HepG2 (cell line): ENCODE data around the gene ARHGEF16. TPM values are rescaled to one million over a fixed set of nuclear protein-coding genes. Genes with fewer than 3 reads are reported as not detected.

Source experiments
- ATAC-seq: fragments of 200-7000 bp; cut with Tn5 transposase; 3 replicates; pipeline ENCODE4 v1.9.1; 2020; ENCODE audit warnings: mild to moderate bottlenecking, moderate library complexity
- BruUV-seq: library from RNA; stranded (reverse); fragments of 400-500 nt; replicated peaks from 2 replicates; lab custom pipeline; 2021; lab: Mats Ljungman, UMichigan
- CTCF ChIA-PET: fragments of 300-600 bp; formaldehyde crosslinking; extraction: SDS; loops from one replicate; lab custom pipeline; 2021; ENCODE audit warnings: low total read pairs, inconsistent platforms, low intra/inter-chr PET ratio; lab: Yijun Ruan, JAX
- POLR2A ChIA-PET: fragments of 350-600 bp; sonication (Branson Sonifier 250); formaldehyde crosslinking; loops from one replicate; lab custom pipeline; 2020; ENCODE audit warnings: antibody characterized with exemption, inconsistent platforms; lab: Yijun Ruan, JAX
- DNase-seq: peaks from one replicate; pipeline ENCODE4 v3.0.0-alpha.2; 2015; ENCODE audit warnings: low spot score
- FAIRE-seq: peaks from 3 replicates; lab custom pipeline; 2011; peaks lifted over from hg19 to GRCh38; lab: Jason Lieb, UNC
- H2AFZ ChIP-seq: one replicate; pipeline ENCODE4 v1.6.1; 2011; ENCODE audit warnings: low read length, inconsistent platforms
- H3K27ac ChIP-seq: fragments of 300-600 bp; 3 replicates; pipeline ENCODE4 v1.8.0; 2011; ENCODE audit warnings: mixed run types, mild to moderate bottlenecking, mixed read lengths, low read length, inconsistent platforms; ENCODE audit not compliant: insufficient read depth; ENCODE audit errors: extremely low read length
- H3K27me3 ChIP-seq, 2 experiments: fragments of 200-600 bp in 1 of 2; 2 replicates in 1 of 2; 3 replicates in 1 of 2; pipeline versions ENCODE4 v1.6.0 to v1.8.0; 2011; ENCODE audit warnings: low read length in 2 of 2, mild to moderate bottlenecking in 2 of 2, moderate library complexity in 2 of 2, inconsistent platforms in 1 of 2; ENCODE audit not compliant: insufficient read depth in 2 of 2, control insufficient read depth in 1 of 2
- H3K36me3 ChIP-seq, 2 experiments: fragments of 200-600 bp in 1 of 2; replicated peaks in 1 of 2; 2 replicates in 1 of 2; 3 replicates in 1 of 2; pipeline versions ENCODE4 v1.5.1 to v1.8.0; 2011; ENCODE audit warnings: low read length in 2 of 2, inconsistent platforms in 1 of 2; ENCODE audit not compliant: insufficient read depth in 2 of 2, control insufficient read depth in 1 of 2
- H3K4me1 ChIP-seq: 2 replicates; pipeline ENCODE4 v1.5.1; 2012; ENCODE audit warnings: low read length, inconsistent platforms; ENCODE audit not compliant: insufficient read depth
- H3K4me2 ChIP-seq: 2 replicates; pipeline ENCODE4 v1.6.0; 2011; ENCODE audit warnings: low read depth, low read length, inconsistent platforms
- H3K4me3 ChIP-seq, 3 experiments: fragments of 200-600 bp in 1 of 3; sonication (generic), shearing (Covaris generic) in 1 of 3; replicated peaks in 1 of 3; 2 replicates each; pipeline ENCODE4 v1.5.1; 2011 to 2016; ENCODE audit warnings: low read length in 3 of 3, inconsistent platforms in 2 of 3, low read depth in 2 of 3, mild to moderate bottlenecking in 2 of 3, control low read depth in 1 of 3, mixed read lengths in 1 of 3; ENCODE audit not compliant: insufficient read depth in 1 of 3
- H3K79me2 ChIP-seq: one replicate; pipeline ENCODE4 v1.6.1; 2011; ENCODE audit warnings: low read length, inconsistent platforms; ENCODE audit not compliant: insufficient read depth
- H3K9ac ChIP-seq: 2 replicates; pipeline ENCODE4 v1.6.0; 2011; ENCODE audit warnings: mild to moderate bottlenecking, low read depth, low read length, inconsistent platforms; ENCODE audit not compliant: insufficient read depth
- H3K9me3 ChIP-seq: 2 replicates; pipeline ENCODE4 v1.5.1; 2012; ENCODE audit warnings: mild to moderate bottlenecking, low read length
- H4K20me1 ChIP-seq: 2 replicates; pipeline ENCODE4 v1.6.0; 2011; ENCODE audit warnings: inconsistent platforms, mild to moderate bottlenecking, low read length, moderate library complexity; ENCODE audit not compliant: insufficient read depth
- ARID5B ChIP-seq: IDR thresholded peaks from 2 replicates; pipeline ENCODE4 v1.4.0; 2020; ENCODE audit warnings: mild to moderate bottlenecking, missing genetic modification reagents
- ARNTL ChIP-seq: sonication (generic); formaldehyde crosslinking; IDR thresholded peaks from 2 replicates; pipeline ENCODE4 v1.4.0; 2020; ENCODE audit warnings: mild to moderate bottlenecking, missing genetic modification reagents
- CBFB ChIP-seq: sonication (generic); formaldehyde crosslinking; IDR thresholded peaks from 2 replicates; pipeline ENCODE4 v1.4.0; 2020; ENCODE audit warnings: missing genetic modification reagents
- GMEB2 ChIP-seq: IDR thresholded peaks from 2 replicates; pipeline ENCODE4 v1.6.1; 2016; ENCODE audit warnings: missing biosample characterization, missing genetic modification reagents, low read depth
- GTF3A ChIP-seq: sonication (generic); formaldehyde crosslinking; conservative IDR thresholded peaks from 2 replicates; pipeline ENCODE4 v1.4.0; 2020; ENCODE audit warnings: mild to moderate bottlenecking, missing genetic modification reagents
- IRF2 ChIP-seq: IDR thresholded peaks from 2 replicates; pipeline ENCODE4 v1.6.1; 2018; ENCODE audit warnings: missing genetic modification reagents, missing compliant biosample characterization
- KMT2B ChIP-seq: IDR thresholded peaks from 2 replicates; pipeline ENCODE4 v1.6.1; 2016; ENCODE audit warnings: missing genetic modification reagents, missing compliant biosample characterization
- NFYC ChIP-seq: IDR thresholded peaks from 2 replicates; pipeline ENCODE4 v1.6.1; 2016; ENCODE audit warnings: missing genetic modification reagents, missing compliant biosample characterization
- PHF8 ChIP-seq: sonication (generic); formaldehyde crosslinking; IDR thresholded peaks from 2 replicates; pipeline ENCODE4 v1.5.0; 2020; ENCODE audit warnings: missing genetic modification reagents
- PPARG ChIP-seq: conservative IDR thresholded peaks from 2 replicates; pipeline ENCODE4 v1.6.1; 2016; ENCODE audit warnings: missing biosample characterization, missing genetic modification reagents
- TCF7 ChIP-seq: sonication (generic); IDR thresholded peaks from 2 replicates; pipeline ENCODE4 v1.6.1; 2016; ENCODE audit warnings: antibody characterized with exemption, low read depth
- THRA ChIP-seq: sonication (generic); formaldehyde crosslinking; IDR thresholded peaks from 2 replicates; pipeline ENCODE4 v1.4.0; 2020; ENCODE audit warnings: missing genetic modification reagents, borderline replicate concordance
- ZBTB21 ChIP-seq: sonication (generic); formaldehyde crosslinking; IDR thresholded peaks from 2 replicates; pipeline ENCODE4 v1.4.0; 2020; ENCODE audit warnings: missing genetic modification reagents
- ZFP41 ChIP-seq: sonication (generic); formaldehyde crosslinking; IDR thresholded peaks from 2 replicates; pipeline ENCODE4 v1.4.0; 2020; ENCODE audit warnings: mild to moderate bottlenecking, missing genetic modification reagents, borderline replicate concordance
- ZNF33A ChIP-seq: sonication (generic); formaldehyde crosslinking; IDR thresholded peaks from 2 replicates; pipeline ENCODE4 v1.5.1; 2020; ENCODE audit warnings: missing genetic modification reagents, mild to moderate bottlenecking, moderate library complexity, borderline replicate concordance
- ZNF619 ChIP-seq: sonication (generic); formaldehyde crosslinking; IDR thresholded peaks from 2 replicates; pipeline ENCODE4 v1.4.0; 2020; ENCODE audit warnings: mild to moderate bottlenecking, missing genetic modification reagents
- ZNF782 ChIP-seq: sonication (generic); formaldehyde crosslinking; IDR thresholded peaks from 2 replicates; pipeline ENCODE4 v1.4.0; 2020; ENCODE audit warnings: missing genetic modification reagents, mild to moderate bottlenecking, borderline replicate concordance
- ZNF790 ChIP-seq: sonication (generic); formaldehyde crosslinking; IDR thresholded peaks from 2 replicates; pipeline ENCODE4 v1.8.0; 2022; ENCODE audit warnings: missing genetic modification reagents, mild to moderate bottlenecking, borderline replicate concordance
- WGBS: methylation state at CpG from one replicate; pipeline ENCODE4 v1.1.6; 2017; ENCODE audit warnings: low lambda C conversion rate; 5-methylcytosine and 5-hydroxymethylcytosine counted together
- in situ Hi-C: cut with HindIII; loops from 2 replicates; pipeline ENCODE4 v1.10.0; 2017; ENCODE audit warnings: low pct_unique_long_range_greater_than_20kb; ENCODE audit not compliant: extremely low pct_ligation_motif_present
- intact Hi-C: fragments of 100-400 bp; cut with micrococcal nuclease; formaldehyde crosslinking; loops from one replicate; pipeline ENCODE4 v1.10.0; 2022; ENCODE audit not compliant: unreplicated experiment
- polyA plus RNA-seq, 8 experiments: library from polyadenylated mRNA; depleted of rRNA in 3 of 8; stranded (reverse) in 7 of 8; unstranded in 1 of 8; fragments of >200 nt; fragmentation: Illumina TruSeq in 4 of 8; extraction: Trizol in 4 of 8; gene quantifications; 2 replicates each; pipeline versions ENCODE4 v1.2.1 to v1.2.3, GENCODE V29; 2011 to 2016; ENCODE audit warnings: low read depth in 4 of 8, missing spikeins in 1 of 8, mixed read lengths in 1 of 8; ENCODE audit not compliant: insufficient read depth in 1 of 8
- total RNA-seq, 5 experiments: library from RNA; depleted of rRNA; stranded (reverse); fragments of >200 nt; fragmentation: Illumina TruSeq; extraction: Trizol; gene quantifications; 2 replicates each; pipeline ENCODE4 v1.2.3, GENCODE V29; 2016; ENCODE audit warnings: low read depth in 1 of 5

Gene ARHGEF16
- total and polyA plus RNA-seq, 2 of the 13 experiments (the other 11 are each of a cell fraction or from before 2014, with no cell fraction given), result 20.3 to 39.9 TPM

GRCh38 chr1:3505161-3505560, 50.7 kb downstream of the ARHGEF16 start:
- BruUV-seq, result no TSS peak
- POLR2A ChIA-PET, result no interaction called here
- WGBS, result 16% methylated on average over 9 of the region's 20 CpGs
- H3K36me3 ChIP-seq, result no peaks in the 10 kb centered on the region
- FAIRE-seq (no peak), DNase-seq (no peak), ATAC-seq (no peak)
- in situ Hi-C loops (no loop called here), intact Hi-C loops (no loop called here)
- no peak overlapping the region for H3K9ac ChIP-seq
- H3K27ac ChIP-seq, result no peak overlapping the region
- no peak overlapping the region for H2AFZ ChIP-seq
- peaks cover 7% of the 10 kb centered on the region; the same call in 1 of the 2 replicates for H4K20me1 ChIP-seq
- H3K9me3 ChIP-seq, result no peaks in the 10 kb centered on the region
- H3K4me3 ChIP-seq, result no peak overlapping the region
- no peak overlapping the region for H3K4me2 ChIP-seq
- no peaks in the 10 kb centered on the region for H3K4me1 ChIP-seq
- TF ChIP-seq ZNF619 (CRISPR knock-in tag) (no peak), ZNF790 (no peak), PHF8 (no peak), CBFB (CRISPR knock-in tag) (no peak), PPARG (CRISPR knock-in tag) (no peak), ARID5B (no peak), ZNF782 (CRISPR knock-in tag) (no peak), NFYC (no peak), KMT2B (CRISPR knock-in tag) (no peak), ZBTB21 (CRISPR knock-in tag) (no peak), GMEB2 (CRISPR knock-in tag) (no peak), IRF2 (CRISPR knock-in tag) (no peak), ARNTL (CRISPR knock-in tag) (no peak), TCF7 (no peak), THRA (no peak), GTF3A (CRISPR knock-in tag) (no peak), ZNF33A (no peak), ZFP41 (no peak)
- CTCF ChIA-PET, result no interaction called here
- H3K79me2 ChIP-seq, result no peaks in the 10 kb centered on the region
- H3K27me3 ChIP-seq, result peaks cover 1 to 22% of the 10 kb centered on the region in 2 experiments; a peak in 3 of 5 replicates
